GM19438 (cell line): ENCODE data around the gene SMURF1.

Experiments used
- ATAC-seq: cut with Tn5 transposase; IDR thresholded peaks from one replicate; pipeline ENCODE4 v1.9.1; 2021; ENCODE audit warnings: low read depth; ENCODE audit not compliant: unreplicated experiment

The SMURF1 gene

GRCh38 chr7:98995111-98995510, 148.8 kb downstream of the SMURF1 start:
- ATAC-seq: no peak

DNA sequence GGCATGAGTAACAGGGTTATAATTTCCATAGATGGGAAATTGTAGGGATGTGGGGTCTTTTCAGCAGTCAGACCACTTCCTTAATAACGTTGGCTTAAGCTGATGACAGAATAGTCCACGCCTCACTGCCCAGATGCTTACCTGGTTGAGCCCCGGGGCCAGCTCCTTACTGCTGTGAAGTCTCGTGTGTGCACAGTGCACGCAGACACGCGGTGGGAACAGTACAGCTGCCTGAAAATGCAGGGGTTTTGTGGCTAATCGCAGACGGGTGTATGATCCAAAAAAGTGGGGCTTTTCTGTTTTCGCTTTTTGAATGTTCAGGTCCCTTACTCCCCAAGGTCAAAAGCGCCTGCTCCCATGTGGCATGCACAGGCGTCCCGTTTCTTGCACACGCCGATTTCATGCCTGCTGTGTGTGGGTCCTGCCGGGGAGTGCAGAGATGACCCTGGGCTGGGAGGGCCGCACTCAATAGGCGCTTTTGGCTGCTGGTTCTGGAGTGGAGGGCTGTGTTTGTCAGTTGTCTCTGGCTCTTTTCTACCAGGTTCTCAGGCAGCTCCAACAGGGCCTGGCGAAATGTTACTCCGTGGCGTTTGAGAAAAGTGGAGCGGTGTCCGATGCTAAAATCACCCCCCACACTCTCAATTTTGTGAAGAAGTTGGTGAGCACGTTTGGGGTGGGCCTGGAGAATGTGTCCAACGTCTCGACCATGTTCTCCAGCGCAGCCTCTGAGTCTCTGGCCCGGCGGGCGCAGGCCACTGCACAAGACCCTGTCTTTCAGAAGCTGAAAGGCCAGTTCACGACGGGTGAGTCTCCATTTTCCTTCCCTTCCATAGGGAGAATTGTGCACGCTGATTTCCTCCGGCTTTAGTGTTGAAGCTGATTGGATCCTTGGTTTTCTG, 149.6 kb downstream of the SMURF1 start:
- no peak for ATAC-seq

DNA sequence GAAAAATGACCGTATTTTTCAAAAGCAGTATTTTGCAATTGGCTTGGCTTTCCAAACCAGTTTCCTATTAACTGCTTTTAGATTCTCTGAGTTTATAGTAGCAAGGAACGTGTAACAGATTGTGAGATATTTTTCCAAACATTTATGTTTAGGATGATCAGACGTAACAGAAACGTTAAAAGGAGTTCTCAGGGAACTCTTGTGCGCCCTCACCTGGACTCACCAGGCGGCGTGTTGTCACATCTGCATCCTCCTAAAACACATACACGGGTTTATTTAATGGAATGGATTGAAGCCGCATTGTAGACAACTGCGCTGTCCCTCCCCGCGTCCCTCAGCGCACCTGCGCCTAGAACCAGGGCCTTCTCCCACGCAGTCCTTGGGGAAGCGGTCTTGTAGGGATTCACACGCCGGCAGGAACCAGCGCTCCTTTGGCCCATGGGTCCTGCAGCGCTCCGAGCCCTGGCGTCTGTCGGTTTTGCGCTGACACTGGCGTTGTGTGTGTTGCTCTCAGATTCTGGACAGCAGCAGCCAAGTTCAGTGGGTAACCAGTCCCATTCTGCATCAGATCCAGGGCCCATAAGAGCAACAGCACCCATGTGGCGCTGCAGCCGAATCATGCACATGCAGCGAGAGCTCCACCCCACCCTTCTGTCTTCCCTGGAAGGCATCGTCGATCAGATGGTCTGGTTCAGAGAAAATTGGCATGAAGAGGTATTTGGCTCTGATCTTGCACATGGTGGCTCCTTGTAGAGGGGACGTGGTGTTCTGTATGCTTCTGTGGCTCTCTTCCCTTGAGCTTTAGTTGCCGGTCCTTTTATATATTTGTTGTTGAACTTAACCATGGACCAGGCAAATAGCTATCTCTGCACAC, 150.6 kb downstream of the SMURF1 start:
- ATAC-seq: no peak

DNA sequence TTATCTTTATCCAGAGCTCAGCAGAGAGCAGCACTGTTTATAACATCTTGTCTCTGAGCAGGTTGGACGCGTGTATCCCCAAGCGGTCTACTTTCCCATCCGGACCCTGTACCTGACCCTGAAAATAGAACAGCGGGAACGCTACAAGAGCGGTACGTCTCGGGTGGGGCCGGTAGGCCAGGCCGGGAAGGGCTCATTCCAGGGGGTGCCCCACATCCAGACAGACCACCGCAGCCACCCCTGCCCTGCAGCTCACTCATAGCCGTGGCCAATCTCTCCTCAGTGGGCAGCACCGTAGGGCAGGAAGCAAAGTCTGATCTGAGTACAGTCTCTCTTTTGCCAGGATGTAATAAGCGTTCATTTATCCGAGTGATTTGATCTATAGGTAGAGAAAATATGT, 151.8 kb downstream of the SMURF1 start:
- no peak for ATAC-seq

GRCh38 chr7:98991141-98991540, 152.8 kb downstream of the SMURF1 start:
- no peak for ATAC-seq

DNA sequence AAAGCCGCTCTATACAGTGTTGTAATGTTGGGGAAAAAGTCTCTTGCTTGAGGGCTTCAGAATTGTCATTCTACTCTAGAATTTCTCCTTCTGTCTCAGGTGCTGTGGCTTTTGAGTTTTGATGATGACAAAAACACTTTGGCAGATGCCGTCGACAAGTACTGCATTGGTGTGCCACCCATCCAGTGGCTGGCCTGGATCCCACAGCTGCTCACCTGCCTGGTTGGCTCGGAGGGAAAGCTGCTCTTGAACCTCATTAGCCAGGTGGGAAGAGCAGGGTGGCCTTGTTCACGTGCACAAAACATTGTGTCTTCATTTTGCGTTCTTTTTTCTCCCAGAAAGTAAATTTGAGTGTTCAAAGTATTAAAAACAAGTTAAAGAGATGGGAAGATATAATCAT, 153.6 kb downstream of the SMURF1 start:
- ATAC-seq: no peak

DNA sequence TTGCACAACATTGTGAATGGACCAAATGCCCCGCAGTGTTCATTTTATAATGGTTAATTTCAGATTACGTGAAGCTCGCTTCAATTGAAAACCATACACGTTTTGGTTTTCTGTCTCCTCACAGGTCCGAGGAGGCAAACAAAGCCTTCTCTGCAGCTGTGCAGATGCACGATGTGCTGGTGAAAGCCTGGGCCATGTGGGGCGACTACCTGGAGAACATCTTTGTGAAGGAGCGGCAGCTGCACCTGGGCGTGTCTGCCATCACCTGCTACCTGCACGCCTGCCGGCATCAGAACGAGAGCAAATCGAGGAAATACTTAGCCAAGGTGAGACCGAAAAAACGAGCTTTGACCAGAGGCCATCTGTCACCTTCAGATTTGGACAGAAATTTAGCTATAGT, 155.3 kb downstream of the SMURF1 start:
- ATAC-seq: no peak

DNA sequence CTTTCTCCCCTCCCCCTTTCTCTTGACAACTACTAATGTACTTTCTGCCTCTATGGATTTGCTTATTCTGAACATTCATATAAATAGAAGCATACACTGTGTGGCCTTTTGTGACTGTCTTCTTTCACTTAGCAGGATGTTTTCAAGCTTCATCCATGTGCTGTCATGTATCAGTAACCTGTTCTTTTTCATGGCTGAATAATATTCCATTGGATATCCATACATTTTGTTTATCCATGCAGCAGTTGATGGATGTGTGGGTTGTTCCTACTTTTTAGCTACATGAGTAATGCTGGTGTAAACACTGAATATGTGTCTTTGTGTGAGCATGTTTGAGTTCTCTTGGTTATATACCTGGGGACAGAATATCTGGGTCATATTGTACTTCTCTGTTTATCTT, 158.0 kb downstream of the SMURF1 start:
- no peak for ATAC-seq

DNA sequence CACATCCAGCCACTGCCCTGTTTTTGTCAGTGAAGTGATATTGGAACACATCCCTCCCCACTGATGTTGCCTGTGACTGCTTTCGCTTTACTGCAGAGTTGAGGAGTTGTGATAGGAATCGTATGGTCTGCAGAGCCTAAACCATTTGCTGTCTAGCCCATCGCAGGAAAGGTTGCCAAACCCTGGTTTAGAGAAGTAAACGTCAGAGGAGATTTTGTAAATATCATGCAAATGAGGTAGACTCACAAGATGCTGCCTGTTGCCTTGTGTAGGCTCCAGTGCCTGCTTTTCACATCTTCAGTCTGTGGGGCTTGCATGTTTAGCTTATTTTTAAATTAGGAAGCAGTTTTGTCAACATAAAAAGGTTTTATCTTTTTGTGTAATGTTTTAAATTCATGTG, 158.5 kb downstream of the SMURF1 start:
- no peak for ATAC-seq

DNA sequence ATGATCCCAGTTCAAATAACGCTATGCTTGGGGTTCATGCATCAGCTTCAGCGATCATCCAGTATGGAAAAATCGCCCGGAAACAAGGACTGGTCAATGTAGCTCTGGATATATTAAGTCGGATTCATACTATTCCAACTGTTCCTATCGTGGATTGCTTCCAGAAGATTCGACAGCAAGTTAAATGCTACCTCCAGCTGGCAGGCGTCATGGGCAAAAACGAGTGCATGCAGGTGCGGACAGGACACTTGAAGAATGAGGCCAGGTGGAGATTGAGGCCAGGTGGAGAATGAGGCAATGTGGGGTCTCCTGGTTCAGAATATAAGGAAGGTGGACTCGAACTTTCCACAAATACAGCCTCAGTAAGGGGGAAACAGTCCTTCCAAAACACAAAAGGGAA, 159.8 kb downstream of the SMURF1 start:
- no peak for ATAC-seq

DNA sequence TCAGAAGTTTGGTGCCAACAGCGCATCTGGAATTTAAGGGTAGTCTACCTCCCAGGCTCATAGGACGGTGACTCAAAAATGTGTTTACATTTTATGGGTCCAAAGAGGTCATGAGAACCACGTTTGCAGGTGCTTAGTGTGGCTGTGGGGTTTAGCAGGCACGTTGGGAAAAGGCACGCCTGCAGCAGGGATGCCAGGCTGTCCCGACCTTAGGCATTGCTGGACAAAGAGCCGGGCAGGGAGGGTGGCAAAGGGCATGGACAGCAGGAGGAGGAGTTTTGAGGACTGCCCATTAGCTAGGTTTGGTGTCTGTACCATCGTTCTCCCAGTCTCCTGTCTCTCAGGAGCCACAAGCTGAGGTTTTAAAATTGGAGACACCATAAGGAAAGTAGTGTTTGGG, 161.2 kb downstream of the SMURF1 start:
- no peak for ATAC-seq

DNA sequence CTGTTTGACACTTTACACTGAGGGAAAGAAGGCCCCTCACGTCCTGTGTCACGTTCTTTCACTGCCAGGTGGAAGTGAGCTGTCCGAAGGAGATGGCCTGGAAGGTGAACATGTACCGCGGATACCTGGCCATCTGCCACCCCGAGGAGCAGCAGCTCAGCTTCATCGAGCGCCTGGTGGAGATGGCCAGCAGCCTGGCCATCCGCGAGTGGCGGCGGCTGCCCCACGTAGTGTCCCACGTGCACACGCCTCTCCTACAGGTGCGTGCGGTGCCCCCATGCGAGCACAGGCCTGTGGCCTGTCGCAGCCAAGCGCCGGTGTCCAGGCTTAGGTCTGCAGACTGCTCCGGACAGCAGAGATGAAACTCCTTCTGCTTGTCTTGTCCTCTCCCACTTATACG, 162.2 kb downstream of the SMURF1 start:
- no peak for ATAC-seq

GRCh38 chr7:98978672-98979071, 165.2 kb downstream of the SMURF1 start:
- ATAC-seq: no peak
